RCC 7860 (cell line): ENCODE measurements around the gene NIFK.
A peak's percentile ranks its signal among the peaks of the same experiment; 100 is the strongest.
"Not testable (repeated sequence)": the region's sequence is repeated elsewhere in the genome, so short reads cannot be mapped to it uniquely, and the experiment has no call there.

Source experiments
- DNase-seq: peaks from one replicate; pipeline ENCODE4 v3.0.0-alpha.2; 2015; ENCODE audit warnings: low spot score
- FAIRE-seq: peaks from 2 replicates; lab custom pipeline; 2012; peaks lifted over from hg19 to GRCh38; lab: Jason Lieb, UNC

NIFK gene

GRCh38 chr2:121697108-121697631 is 39.5 kb downstream of the NIFK start:
- peak; percentile 41 for DNase-seq
- no peak for FAIRE-seq

DNA sequence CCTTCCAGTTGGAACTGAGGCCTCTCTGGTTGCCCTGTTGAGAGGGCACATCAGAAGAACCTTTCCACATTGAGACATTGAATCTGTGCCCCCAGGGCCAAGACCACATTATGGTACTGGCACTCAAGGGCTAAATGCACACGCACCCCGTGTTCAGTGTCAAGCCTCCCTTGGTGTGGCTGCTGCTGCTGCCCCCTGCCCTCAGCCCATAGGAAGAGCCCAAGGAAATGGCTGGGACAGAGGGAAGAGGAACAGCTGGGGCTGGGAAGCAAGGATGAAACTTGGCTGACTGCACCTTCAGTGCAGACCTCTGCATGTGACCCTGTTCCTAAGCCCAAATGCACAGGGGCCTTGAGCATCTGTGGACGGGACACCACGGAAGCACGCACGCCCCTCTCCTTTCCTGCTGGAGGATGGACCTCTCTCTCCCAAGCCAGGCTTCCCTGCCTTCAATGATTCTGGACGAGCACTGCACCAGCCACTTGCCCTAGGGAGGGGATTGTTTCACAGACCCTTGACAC is 40.2 kb downstream of the NIFK start:
- FAIRE-seq, result no peak
- DNase-seq, result no peak

- DNase-seq, result no peak
- no peak for FAIRE-seq
Observed at GRCh38 chr2:121695171-121695451, 41.6 kb downstream of the NIFK start.

DNA sequence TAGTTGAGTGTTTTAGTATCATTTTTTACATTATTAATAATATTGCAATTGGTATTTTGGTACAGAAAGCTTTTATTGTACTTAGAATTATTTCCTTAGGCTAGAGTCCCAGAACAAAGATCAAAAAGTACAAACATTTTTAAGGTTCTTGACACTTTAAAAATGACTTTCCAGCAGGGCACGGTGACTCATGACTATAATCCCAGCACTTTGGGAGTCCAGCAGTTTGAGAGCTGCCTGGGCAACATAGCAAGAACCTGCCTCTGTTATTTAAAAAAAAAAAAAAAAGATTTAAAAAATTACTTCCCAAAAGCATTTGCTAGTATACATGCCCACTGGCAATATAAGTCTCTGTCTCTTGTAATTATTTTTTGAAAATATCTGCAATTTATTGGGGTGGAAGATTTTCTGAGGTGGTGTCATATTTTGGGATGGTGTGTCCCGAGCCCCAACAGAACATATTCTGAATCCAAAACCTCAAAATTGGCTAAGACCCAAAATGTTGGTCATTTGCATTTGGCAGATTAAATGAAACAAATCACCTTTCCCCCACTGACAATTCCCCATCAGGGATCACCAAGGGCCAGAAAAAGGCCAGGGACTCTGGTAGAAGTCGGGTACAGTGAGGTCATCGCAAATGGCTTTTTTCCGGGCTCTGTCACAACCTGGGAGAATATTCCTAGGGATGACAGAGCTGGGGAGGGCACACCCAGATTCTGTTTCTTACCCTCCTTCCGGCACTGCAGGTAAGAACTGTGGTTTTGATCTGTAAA is 42.1 kb downstream of the NIFK start:
- peak; percentile 23 for DNase-seq
- FAIRE-seq, result peak; percentile 72

DNA sequence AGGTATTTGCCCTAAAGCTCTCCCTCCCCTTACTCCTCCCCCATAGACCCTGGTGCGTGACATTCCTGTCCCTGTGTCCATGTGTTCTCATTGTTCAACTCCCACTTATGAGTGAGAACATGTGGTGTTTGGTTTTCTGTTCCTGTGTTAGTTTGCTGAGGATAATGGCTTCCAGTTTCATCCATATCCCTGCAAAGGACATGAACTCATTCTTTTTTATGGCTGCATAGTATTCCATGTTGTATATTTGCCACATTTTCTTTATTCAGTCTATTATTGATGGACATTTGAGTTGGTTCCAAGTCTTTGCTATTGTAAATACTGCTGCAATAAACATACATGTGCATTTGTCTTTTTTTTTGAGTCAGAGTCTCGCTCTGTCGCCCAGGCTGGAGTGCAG is 46.1 kb downstream of the NIFK start:
- not testable (repeated sequence) for FAIRE-seq, DNase-seq

GRCh38 chr2:121690095-121690494 is 46.6 kb downstream of the NIFK start:
- no peak for DNase-seq
- no peak for FAIRE-seq

DNA sequence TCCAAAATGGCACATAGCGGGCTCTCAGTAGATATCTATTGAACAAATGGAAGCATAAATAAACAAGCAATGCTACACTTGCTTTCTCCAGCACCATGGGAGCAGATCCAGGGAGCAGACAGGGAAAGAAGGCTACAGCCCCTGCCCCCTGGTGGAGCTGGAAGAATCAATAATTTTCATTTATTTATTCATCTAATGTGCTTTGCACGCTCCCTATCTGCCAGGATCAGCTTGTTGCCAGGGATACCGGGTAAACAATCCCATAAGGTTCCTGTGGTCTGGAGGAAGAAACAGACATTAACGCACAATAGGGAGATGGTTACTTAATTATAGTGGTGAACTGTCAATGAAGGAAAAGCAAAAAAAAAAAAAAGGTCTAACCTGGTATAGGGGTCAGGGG is 47.3 kb downstream of the NIFK start:
- DNase-seq (peak; percentile 18), FAIRE-seq (no peak)

- DNase-seq (no peak), FAIRE-seq (no peak)
Observed at GRCh38 chr2:121688820-121689219, 47.9 kb downstream of the NIFK start.

DNA sequence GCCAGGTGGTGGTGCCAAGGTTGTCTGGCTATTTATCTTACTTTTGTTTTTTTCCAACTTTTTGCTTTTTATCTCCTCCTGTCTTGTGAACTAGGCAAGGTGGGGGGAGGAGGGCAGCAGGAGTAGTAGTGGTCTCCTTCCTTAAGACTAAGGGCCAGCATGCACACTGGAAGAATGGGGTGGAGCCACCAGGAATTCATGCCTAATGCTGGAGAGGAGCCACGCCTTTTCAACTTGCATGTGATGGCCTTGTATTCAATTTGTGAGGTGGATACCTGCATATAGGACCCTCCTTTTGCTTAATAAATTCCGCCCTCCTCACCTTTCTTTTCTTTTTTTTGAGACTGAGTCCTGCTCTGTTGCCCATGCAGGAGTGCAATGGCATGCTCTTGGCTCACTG is 49.8 kb downstream of the NIFK start:
- FAIRE-seq (no peak), DNase-seq (no peak)

- DNase-seq, result no peak
- no peak for FAIRE-seq
Observed at GRCh38 chr2:121686218-121686617, 50.5 kb downstream of the NIFK start.

- no peak for FAIRE-seq
- DNase-seq, result no peak
Observed at GRCh38 chr2:121682396-121683298, 54.0 kb downstream of the NIFK start.

- FAIRE-seq, result no peak
- DNase-seq, result no peak
Observed at GRCh38 chr2:121677855-121678254, 58.8 kb downstream of the NIFK start.
